Transverse colon (tissue), 4 donors: ENCODE measurements around the gene EID3. TPM values are rescaled to one million over a fixed set of nuclear protein-coding genes. Genes with fewer than 3 reads are reported as not detected.

Experiments used
- DNase-seq: peaks from one replicate; pipeline ENCODE4 v3.0.0-alpha.2; 2019
- H3K27ac ChIP-seq, 4 donors: fragments of 200-600 bp; sonication (generic); 2 replicates each; pipeline ENCODE4 v1.5.1; 2016 to 2018; ENCODE audit warnings: inconsistent platforms in 4 of 4
- H3K27me3 ChIP-seq: fragments of 200-600 bp; sonication (generic); 2 replicates; pipeline ENCODE4 v1.5.1; 2017; ENCODE audit warnings: inconsistent platforms
- H3K36me3 ChIP-seq, 4 donors: fragments of 200-600 bp; sonication (generic); 2 replicates each; pipeline ENCODE4 v1.5.1; 2017 to 2019; ENCODE audit warnings: inconsistent platforms in 4 of 4
- H3K4me1 ChIP-seq, 4 donors: fragments of 200-600 bp; sonication (generic); 2 replicates each; pipeline ENCODE4 v1.5.1; 2017 to 2020; ENCODE audit warnings: inconsistent platforms in 4 of 4
- H3K4me3 ChIP-seq, 4 donors: fragments of 200-600 bp; sonication (generic); 1 replicate in 1 of 4; 2 replicates in 3 of 4; pipeline versions ENCODE4 v1.5.1 to v1.6.1; 2017 to 2019; ENCODE audit warnings: inconsistent platforms in 4 of 4
- H3K9me3 ChIP-seq, 2 donors: fragments of 200-600 bp; sonication (generic); 2 replicates each; pipeline ENCODE4 v1.5.1; 2017 to 2019; ENCODE audit warnings: inconsistent platforms in 2 of 2
- EP300 ChIP-seq: sonication (generic); formaldehyde crosslinking; IDR thresholded peaks from one replicate; pipeline ENCODE4 v1.6.1; 2017; ENCODE audit warnings: antibody characterized with exemption, low read depth
- POLR2A ChIP-seq: fragments of 450-650 bp; IDR thresholded peaks from one replicate; pipeline ENCODE4 v1.6.1; 2016; ENCODE audit warnings: antibody characterized with exemption, mild to moderate bottlenecking, moderate library complexity
- POLR2AphosphoS5 ChIP-seq, 3 donors: sonication (generic); formaldehyde crosslinking; IDR thresholded peaks; one replicate each; pipeline ENCODE4 v1.6.1; 2016; ENCODE audit warnings: antibody characterized with exemption in 3 of 3
- WGBS, 2 donors: methylation state at CpG; one replicate each; pipeline ENCODE4 v1.1.5; 2018; ENCODE audit warnings: low coverage in 1 of 2; 5-methylcytosine and 5-hydroxymethylcytosine counted together
- in situ Hi-C, 4 donors: fragments of 200-750 bp; cut with MboI; loops; one replicate each; pipeline versions ENCODE4 v1.15.0 to v1.15.1; 2017; ENCODE audit warnings: low sequenced_read_pairs in 3 of 4, low pct_ligation_motif_present in 1 of 4, low pct_unique_long_range_greater_than_20kb in 1 of 4
- intact Hi-C: fragments of 100-400 bp; cut with DNase I; formaldehyde crosslinking; loops from one replicate; pipeline ENCODE4 v1.15.1; 2023; ENCODE audit warnings: low total_unique reads
- total RNA-seq, 4 donors: library from RNA; depleted of rRNA; stranded (reverse); fragments of >200 nt; gene quantifications; one replicate each; pipeline ENCODE4 v1.1.0, GENCODE V29; 2016
- TF ChIP-seq, protein P1 (sequence below), 5 experiments: fragments of 200-600 bp in 3 of 5; fragments of 450-650 bp in 2 of 5; sonication (generic) in 3 of 5; IDR thresholded peaks; 1 replicate in 2 of 5; 2 replicates in 3 of 5; pipeline ENCODE4 v1.5.1; 2016 to 2017; ENCODE audit warnings: antibody characterized with exemption in 5 of 5, inconsistent platforms in 3 of 5, mild to moderate bottlenecking in 2 of 5, moderate library complexity in 1 of 5

EID3 gene
- total RNA-seq, 4 donors from 2014 or later, result 4.9 to 50.0 (median 14.3) TPM

DNA sequence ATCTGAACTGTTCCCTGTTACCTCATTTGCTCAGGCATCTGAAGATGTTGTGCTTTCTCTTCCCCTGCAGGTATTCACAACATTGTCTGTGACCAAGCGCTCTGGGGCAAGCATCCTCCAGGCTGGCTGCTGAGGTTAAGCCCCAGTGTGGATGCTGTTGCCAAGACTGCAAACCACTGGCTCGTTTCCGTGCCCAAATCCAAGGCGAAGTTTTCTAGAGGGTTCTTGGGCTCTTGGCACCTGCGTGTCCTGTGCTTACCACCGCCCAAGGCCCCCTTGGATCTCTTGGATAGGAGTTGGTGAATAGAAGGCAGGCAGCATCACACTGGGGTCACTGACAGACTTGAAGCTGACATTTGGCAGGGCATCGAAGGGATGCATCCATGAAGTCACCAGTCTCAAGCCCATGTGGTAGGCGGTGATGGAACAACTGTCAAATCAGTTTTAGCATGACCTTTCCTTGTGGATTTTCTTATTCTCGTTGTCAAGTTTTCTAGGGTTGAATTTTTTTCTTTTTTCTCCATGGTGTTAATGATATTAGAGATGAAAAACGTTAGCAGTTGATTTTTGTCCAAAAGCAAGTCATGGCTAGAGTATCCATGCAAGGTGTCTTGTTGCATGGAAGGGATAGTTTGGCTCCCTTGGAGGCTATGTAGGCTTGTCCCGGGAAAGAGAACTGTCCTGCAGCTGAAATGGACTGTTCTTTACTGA lies 44.9 kb downstream of the EID3 start:
- Histone ChIP-seq H3K4me1 (no peaks in the 10 kb centered on the region), H3K4me3 (no peak overlapping the region), H3K27me3 (no peaks in the 10 kb centered on the region), H3K36me3 (peaks cover 0 to 37% (median 16%) of the 10 kb centered on the region in 4 donors), H3K27ac (no peak overlapping the region), H3K9me3 (no peaks in the 10 kb centered on the region)
- intact Hi-C loops (no loop called here), in situ Hi-C loops (no loop called here)
- TF ChIP-seq POLR2AphosphoS5 (IDR thresholded peaks at IDR 0.05) (no peak), POLR2A (no peak), EP300 (no peak)
- TF ChIP-seq, protein P1, sequence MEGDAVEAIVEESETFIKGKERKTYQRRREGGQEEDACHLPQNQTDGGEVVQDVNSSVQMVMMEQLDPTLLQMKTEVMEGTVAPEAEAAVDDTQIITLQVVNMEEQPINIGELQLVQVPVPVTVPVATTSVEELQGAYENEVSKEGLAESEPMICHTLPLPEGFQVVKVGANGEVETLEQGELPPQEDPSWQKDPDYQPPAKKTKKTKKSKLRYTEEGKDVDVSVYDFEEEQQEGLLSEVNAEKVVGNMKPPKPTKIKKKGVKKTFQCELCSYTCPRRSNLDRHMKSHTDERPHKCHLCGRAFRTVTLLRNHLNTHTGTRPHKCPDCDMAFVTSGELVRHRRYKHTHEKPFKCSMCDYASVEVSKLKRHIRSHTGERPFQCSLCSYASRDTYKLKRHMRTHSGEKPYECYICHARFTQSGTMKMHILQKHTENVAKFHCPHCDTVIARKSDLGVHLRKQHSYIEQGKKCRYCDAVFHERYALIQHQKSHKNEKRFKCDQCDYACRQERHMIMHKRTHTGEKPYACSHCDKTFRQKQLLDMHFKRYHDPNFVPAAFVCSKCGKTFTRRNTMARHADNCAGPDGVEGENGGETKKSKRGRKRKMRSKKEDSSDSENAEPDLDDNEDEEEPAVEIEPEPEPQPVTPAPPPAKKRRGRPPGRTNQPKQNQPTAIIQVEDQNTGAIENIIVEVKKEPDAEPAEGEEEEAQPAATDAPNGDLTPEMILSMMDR (IDR thresholded peaks at IDR 0.05), result no peak
- no peak for DNase-seq
- WGBS, 2 donors, result 95 to 97% methylated on average over 5 to 11 of the region's 11 CpGs

DNA sequence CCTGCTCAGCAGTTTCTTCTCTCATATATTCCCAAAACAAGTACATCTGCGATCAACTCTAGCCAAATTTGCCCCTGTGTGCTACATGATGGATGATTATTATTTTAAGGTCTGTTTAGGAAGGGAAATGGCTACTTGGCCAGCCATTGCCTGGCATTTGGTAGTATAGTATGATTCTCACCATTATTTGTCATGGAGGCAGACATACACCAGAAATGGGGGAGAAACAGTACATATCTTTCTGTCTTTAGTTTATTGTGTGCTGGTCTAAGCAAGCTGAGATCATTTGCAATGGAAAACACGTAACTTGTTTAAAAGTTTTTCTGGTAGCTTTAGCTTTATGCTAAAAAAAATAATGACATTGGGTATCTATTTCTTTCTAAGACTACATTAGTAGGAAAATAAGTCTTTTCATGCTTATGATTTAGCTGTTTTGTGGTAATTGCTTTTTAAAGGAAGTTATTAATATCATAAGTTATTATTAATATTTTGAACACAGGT lies 45.5 kb downstream of the EID3 start:
- Histone ChIP-seq H3K36me3 (peaks cover 0 to 37% (median 16%) of the 10 kb centered on the region in 4 donors), H3K27me3 (no peaks in the 10 kb centered on the region), H3K4me1 (no peaks in the 10 kb centered on the region), H3K4me3 (no peak overlapping the region), H3K27ac (no peak overlapping the region), H3K9me3 (no peaks in the 10 kb centered on the region)
- 98 to 100% methylated on average over 1 to 2 of the region's 2 CpGs for WGBS, 2 donors
- intact Hi-C loops (no loop called here), in situ Hi-C loops (no loop called here)
- TF ChIP-seq POLR2A, result no peak
- TF ChIP-seq EP300, result no peak
- no peak for TF ChIP-seq POLR2AphosphoS5 (IDR thresholded peaks at IDR 0.05)
- TF ChIP-seq, protein P1 (IDR thresholded peaks at IDR 0.05), result no peak
- no peak for DNase-seq

DNA sequence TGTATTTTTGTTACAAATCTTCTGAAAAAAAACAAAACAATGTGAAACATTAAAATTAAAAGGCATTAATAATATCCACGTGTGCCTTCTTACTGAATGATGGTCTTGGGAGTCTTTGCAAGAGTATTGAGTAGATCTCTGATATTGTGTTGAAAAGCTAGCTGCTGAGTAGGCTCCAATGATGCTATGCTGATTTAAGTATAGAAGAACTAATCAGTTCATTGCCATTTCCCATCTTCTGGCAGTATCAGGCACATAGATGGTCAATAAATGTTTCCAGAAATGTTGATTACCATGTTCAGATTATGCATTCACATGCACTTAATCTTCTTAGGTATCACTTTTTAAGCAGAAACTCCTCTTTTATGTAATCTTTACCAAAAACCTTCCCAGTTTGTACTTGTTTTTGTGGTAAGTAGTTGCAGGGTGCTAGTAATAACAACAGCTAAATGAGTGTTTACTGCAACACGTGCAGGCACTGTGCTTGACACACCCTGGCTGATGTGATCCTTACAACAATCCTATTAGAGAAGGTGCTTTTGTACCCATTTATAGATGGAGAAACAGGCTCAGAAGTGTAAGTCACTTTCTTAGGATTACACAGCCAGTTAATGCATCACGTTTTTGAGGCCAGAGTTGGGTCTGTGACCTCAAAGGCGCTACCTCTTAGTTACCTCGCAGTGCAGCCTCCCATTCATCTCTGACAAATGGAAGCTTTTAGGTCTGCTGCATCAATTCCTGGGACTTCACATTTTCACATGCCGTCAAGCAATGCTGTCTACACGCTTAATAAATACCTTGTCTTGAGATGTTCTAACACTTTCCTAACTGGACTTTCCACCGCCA lies 46.9 kb downstream of the EID3 start:
- no peak for DNase-seq
- WGBS, 2 donors, result 87 to 88% methylated on average over 8 of the region's 8 CpGs
- H3K27ac ChIP-seq, result no peak overlapping the region
- no peaks in the 10 kb centered on the region for H3K4me1 ChIP-seq
- H3K27me3 ChIP-seq, result no peaks in the 10 kb centered on the region
- peaks cover 0 to 37% (median 15%) of the 10 kb centered on the region in 4 donors for H3K36me3 ChIP-seq
- no peak overlapping the region for H3K4me3 ChIP-seq
- TF ChIP-seq POLR2AphosphoS5 (IDR thresholded peaks at IDR 0.05) (no peak), POLR2A (no peak), EP300 (no peak)
- TF ChIP-seq, protein P1 (IDR thresholded peaks at IDR 0.05), result no peak
- intact Hi-C loops, result no loop called here
- in situ Hi-C loops, result loop anchor here in 2 of 4 donors (10.0 to 25.0 kb wide), 2 partner anchors 146 to 712 kb away; no protein-coding TSS in a partner anchor
- no peaks in the 10 kb centered on the region for H3K9me3 ChIP-seq
